ENCODE data around the gene RBKS. TPM values are rescaled to one million over a fixed set of nuclear protein-coding genes. Genes with fewer than 3 reads are reported as not detected.
A peak's percentile ranks its signal among the peaks of the same experiment; 100 is the strongest.

Gene RBKS
- total RNA-seq, 1 donor from 2014 or later: 1.8 TPM

GRCh38 chr2:27738349-27739057 lies 151.7 kb downstream of the RBKS start:
- H3K27me3 ChIP-seq (ENCODE audit: control insufficient read depth, insufficient read depth, low read length): no peaks in the 10 kb centered on the region
- DNase-seq (ENCODE audit: low read depth): no peak
- H3K36me3 ChIP-seq (ENCODE audit: control insufficient read depth, insufficient read depth, low read length): no peaks in the 10 kb centered on the region
- no peak for TF ChIP-seq CTCF (IDR thresholded peaks at IDR 0.05; ENCODE audit: insufficient read depth, low read length, poor library complexity, severe bottlenecking)
- no peak overlapping the region for H3K4me3 ChIP-seq (ENCODE audit: low read depth, low read length)

GRCh38 chr2:27737676-27738348 lies 152.4 kb downstream of the RBKS start:
- Histone ChIP-seq H3K27me3 (ENCODE audit: control insufficient read depth, insufficient read depth, low read length) (no peaks in the 10 kb centered on the region), H3K4me3 (ENCODE audit: low read depth, low read length) (no peak overlapping the region), H3K36me3 (ENCODE audit: control insufficient read depth, insufficient read depth, low read length) (no peaks in the 10 kb centered on the region)
- TF ChIP-seq CTCF (IDR thresholded peaks at IDR 0.05; ENCODE audit: insufficient read depth, low read length, poor library complexity, severe bottlenecking): no peak
- no peak for DNase-seq (ENCODE audit: low read depth)

GRCh38 chr2:27736890-27737204 lies 153.3 kb downstream of the RBKS start:
- Histone ChIP-seq H3K27me3 (ENCODE audit: control insufficient read depth, insufficient read depth, low read length) (no peaks in the 10 kb centered on the region), H3K4me3 (ENCODE audit: low read depth, low read length) (no peak overlapping the region), H3K36me3 (ENCODE audit: control insufficient read depth, insufficient read depth, low read length) (no peaks in the 10 kb centered on the region)
- no peak for DNase-seq (ENCODE audit: low read depth)
- TF ChIP-seq CTCF (IDR thresholded peaks at IDR 0.05; ENCODE audit: insufficient read depth, low read length, poor library complexity, severe bottlenecking): no peak

- no peaks in the 10 kb centered on the region for H3K36me3 ChIP-seq (ENCODE audit: control insufficient read depth, insufficient read depth, low read length)
- H3K27me3 ChIP-seq (ENCODE audit: control insufficient read depth, insufficient read depth, low read length): no peaks in the 10 kb centered on the region
- no peak for DNase-seq (ENCODE audit: low read depth)
- TF ChIP-seq CTCF (IDR thresholded peaks at IDR 0.05; ENCODE audit: insufficient read depth, low read length, poor library complexity, severe bottlenecking): no peak
- H3K4me3 ChIP-seq (ENCODE audit: low read depth, low read length): no peak overlapping the region
Observed at GRCh38 chr2:27736031-27736889, 153.9 kb downstream of the RBKS start.

GRCh38 chr2:27735263-27735904 lies 154.8 kb downstream of the RBKS start:
- H3K27me3 ChIP-seq (ENCODE audit: control insufficient read depth, insufficient read depth, low read length): no peaks in the 10 kb centered on the region
- peak overlapping the region; percentile 28 for H3K4me3 ChIP-seq (ENCODE audit: low read depth, low read length)
- TF ChIP-seq CTCF (IDR thresholded peaks at IDR 0.05; ENCODE audit: insufficient read depth, low read length, poor library complexity, severe bottlenecking): no peak
- no peaks in the 10 kb centered on the region for H3K36me3 ChIP-seq (ENCODE audit: control insufficient read depth, insufficient read depth, low read length)
- no peak for DNase-seq (ENCODE audit: low read depth)
